ENCODE measurements around the gene SARDH.

GRCh38 chr9:133738640-133739225 is 581 bp upstream of the SARDH start:
- TF ChIP-seq CTCF (IDR thresholded peaks at IDR 0.05) = no peak
- no peak for TF ChIP-seq POLR2A (IDR thresholded peaks at IDR 0.05)
- no peak for TF ChIP-seq POLR2AphosphoS5 (IDR thresholded peaks at IDR 0.05)

All from breast epithelium (tissue), 3 donors.